ENCODE measurements around the gene SLC22A13.

- TF ChIP-seq CTCF (IDR thresholded peaks at IDR 0.05; ENCODE audit: low read depth, low read length) (no peak), EZH2phosphoT487 (IDR thresholded peaks at IDR 0.05; ENCODE audit: low read depth) (no peak)
These were observed 11.9 kb upstream of the SLC22A13 start for GRCh38 chr3:38253704-38254103.

All from OCI-LY3 (cell line).